Peyer's patch (tissue), 4 donors: ENCODE measurements around the gene RXFP1. TPM values are rescaled to one million over a fixed set of nuclear protein-coding genes. Genes with fewer than 3 reads are reported as not detected.

Source experiments
- DNase-seq, 3 donors: peaks; one replicate each; pipeline ENCODE4 v3.0.0-alpha.2; 2017 to 2019
- H3K27ac ChIP-seq, 4 donors: fragments of 200-600 bp; sonication (generic); one replicate each; pipeline ENCODE4 v1.5.1; 2016 to 2019
- H3K27me3 ChIP-seq, 2 donors: fragments of 200-600 bp; sonication (generic); one replicate each; pipeline ENCODE4 v1.5.1; 2019
- H3K36me3 ChIP-seq, 3 donors: fragments of 200-600 bp; sonication (generic); one replicate each; pipeline ENCODE4 v1.5.1; 2016 to 2019
- H3K4me1 ChIP-seq, 4 donors: fragments of 200-600 bp; sonication (generic); one replicate each; pipeline ENCODE4 v1.5.1; 2016 to 2019
- H3K4me3 ChIP-seq, 4 donors: fragments of 200-600 bp; sonication (generic); 1 replicate in 3 of 4; 2 replicates in 1 of 4; pipeline ENCODE4 v1.5.1; 2016 to 2019; ENCODE audit warnings: mild to moderate bottlenecking in 1 of 4
- H3K9me3 ChIP-seq, 4 donors: fragments of 200-600 bp; sonication (generic); one replicate each; pipeline ENCODE4 v1.5.1; 2016 to 2019; ENCODE audit warnings: mild to moderate bottlenecking in 1 of 4
- CTCF ChIP-seq, 6 experiments: fragments of 450-650 bp in 4 of 6; fragments of 200-600 bp in 2 of 6; sonication (generic) in 1 of 6; IDR thresholded peaks; one replicate each; pipeline ENCODE4 v1.5.1; 2017 to 2019; ENCODE audit warnings: antibody characterized with exemption in 6 of 6, mild to moderate bottlenecking in 3 of 6, moderate library complexity in 1 of 6
- POLR2A ChIP-seq, 2 donors: fragments of 450-650 bp; IDR thresholded peaks; one replicate each; pipeline ENCODE4 v1.5.1; 2017; ENCODE audit warnings: antibody characterized with exemption in 2 of 2, mild to moderate bottlenecking in 2 of 2, moderate library complexity in 2 of 2
- total RNA-seq, 4 donors: library from RNA; depleted of rRNA; stranded (reverse); fragments of >200 nt; gene quantifications; one replicate each; pipeline ENCODE4 v1.1.0, GENCODE V29; 2016

The RXFP1 gene
- total RNA-seq: under 1 TPM in 2 of 4 donors, not detected in 2; 0.38 to 0.54 TPM

GRCh38 chr4:158521484-158522088 is at the start of gene RXFP1:
Gene RXFP1, plus strand, starts transcription at chr4:158521882. Its CDS starts 95 bp downstream, at chr4:158521977.
- no peak for TF ChIP-seq POLR2A (IDR thresholded peaks at IDR 0.05)
- no peak for TF ChIP-seq CTCF (IDR thresholded peaks at IDR 0.05)
- no peaks in the 10 kb centered on the region for H3K27me3 ChIP-seq
- H3K36me3 ChIP-seq: no peaks in the 10 kb centered on the region
- H3K4me1 ChIP-seq: no peaks in the 10 kb centered on the region
- no peak for DNase-seq
- H3K4me3 ChIP-seq: no peak within 1 kb of the TSS
- no peaks in the 10 kb centered on the region for H3K9me3 ChIP-seq
- no peak within 1 kb of the TSS for H3K27ac ChIP-seq

- no peaks in the 10 kb centered on the region for H3K27me3 ChIP-seq
- H3K4me3 ChIP-seq: no peak overlapping the region
- no peaks in the 10 kb centered on the region for H3K36me3 ChIP-seq
- no peaks in the 10 kb centered on the region for H3K4me1 ChIP-seq
- TF ChIP-seq CTCF (IDR thresholded peaks at IDR 0.05) (no peak), POLR2A (IDR thresholded peaks at IDR 0.05) (no peak)
- no peaks in the 10 kb centered on the region for H3K9me3 ChIP-seq
- no peak for DNase-seq
- no peak overlapping the region for H3K27ac ChIP-seq
Measured at GRCh38 chr4:158481811-158482210, 39.9 kb upstream of the RXFP1 start.

- TF ChIP-seq CTCF (IDR thresholded peaks at IDR 0.05) (no peak), POLR2A (IDR thresholded peaks at IDR 0.05) (no peak)
Measured at GRCh38 chr4:158484173-158484885, 37.4 kb upstream of the RXFP1 start.

GRCh38 chr4:158490629-158491028 is 31.1 kb upstream of the RXFP1 start:
- Histone ChIP-seq H3K4me1 (no peaks in the 10 kb centered on the region), H3K9me3 (no peaks in the 10 kb centered on the region), H3K27me3 (no peaks in the 10 kb centered on the region), H3K36me3 (no peaks in the 10 kb centered on the region), H3K27ac (no peak overlapping the region), H3K4me3 (no peak overlapping the region)
- TF ChIP-seq POLR2A (IDR thresholded peaks at IDR 0.05): no peak
- no peak for TF ChIP-seq CTCF (IDR thresholded peaks at IDR 0.05)
- DNase-seq: no peak

More at GRCh38 chr4:158484173-158484885, 37.4 kb upstream of the RXFP1 start:
- DNase-seq: no peak
- Histone ChIP-seq H3K4me3 (no peak overlapping the region), H3K36me3 (no peaks in the 10 kb centered on the region), H3K27ac (no peak overlapping the region), H3K27me3 (no peaks in the 10 kb centered on the region), H3K4me1 (no peaks in the 10 kb centered on the region), H3K9me3 (no peaks in the 10 kb centered on the region)

GRCh38 chr4:158492391-158492790 is 29.3 kb upstream of the RXFP1 start:
- H3K36me3 ChIP-seq: no peaks in the 10 kb centered on the region
- H3K27ac ChIP-seq: no peak overlapping the region
- TF ChIP-seq POLR2A (IDR thresholded peaks at IDR 0.05): no peak
- no peak for TF ChIP-seq CTCF (IDR thresholded peaks at IDR 0.05)
- H3K4me1 ChIP-seq: no peaks in the 10 kb centered on the region
- H3K27me3 ChIP-seq: no peaks in the 10 kb centered on the region
- no peaks in the 10 kb centered on the region for H3K9me3 ChIP-seq
- no peak overlapping the region for H3K4me3 ChIP-seq
- no peak for DNase-seq
